H1 (cell line): Measurements from ENCODE around the gene PLCB1. TPM values are rescaled to one million over a fixed set of nuclear protein-coding genes. Genes with fewer than 3 reads are reported as not detected.

ENCODE experiments used
- CTCF ChIA-PET: fragments of 300-600 bp; sonication (Branson Sonifier 250); formaldehyde crosslinking; loops from one replicate; lab custom pipeline; 2021; ENCODE audit not compliant: partially characterized antibody; lab: Charles Lee
- POLR2A ChIA-PET: fragments of 300-600 bp; sonication (Branson Sonifier 250); formaldehyde crosslinking; loops from one replicate; lab custom pipeline; 2021; ENCODE audit warnings: inconsistent platforms; ENCODE audit not compliant: partially characterized antibody; lab: Charles Lee
- DNase-seq, 2 experiments: peaks; one replicate each; pipeline versions ENCODE4 v3.0.0 to v3.0.0-alpha.2; 2010 to 2022; ENCODE audit warnings: low spot score in 2 of 2, low read depth in 1 of 2, mixed read lengths in 1 of 2
- FAIRE-seq: peaks from 2 replicates; lab custom pipeline; 2011; peaks lifted over from hg19 to GRCh38; lab: Jason Lieb, UNC
- H2AFZ ChIP-seq: 2 replicates; pipeline ENCODE4 v1.8.1; 2012; ENCODE audit warnings: low read length, inconsistent platforms
- H2AK5ac ChIP-seq: 2 replicates; pipeline ENCODE4 v1.6.1; 2013; ENCODE audit warnings: low read depth, low read length
- H2BK120ac ChIP-seq: replicated peaks from 2 replicates; pipeline ENCODE3; 2013; ENCODE audit warnings: low read depth, low read length, inconsistent platforms
- H2BK12ac ChIP-seq: 2 replicates; pipeline ENCODE4 v1.6.1; 2013; ENCODE audit warnings: low read depth, low read length
- H2BK15ac ChIP-seq: 2 replicates; pipeline ENCODE4 v1.6.1; 2013; ENCODE audit warnings: low read length
- H2BK20ac ChIP-seq: 2 replicates; pipeline ENCODE4 v1.6.1; 2013; ENCODE audit warnings: low read length
- H2BK5ac ChIP-seq: 2 replicates; pipeline ENCODE4 v1.6.1; 2013; ENCODE audit warnings: low read depth, low read length
- H3K14ac ChIP-seq: 2 replicates; pipeline ENCODE4 v1.6.1; 2013; ENCODE audit warnings: inconsistent platforms; ENCODE audit not compliant: insufficient read length
- H3K18ac ChIP-seq: 2 replicates; pipeline ENCODE4 v1.6.1; 2013; ENCODE audit warnings: low read length; ENCODE audit errors: extremely low read depth
- H3K23ac ChIP-seq: 2 replicates; pipeline ENCODE4 v1.6.1; 2013; ENCODE audit warnings: inconsistent platforms; ENCODE audit not compliant: insufficient read length
- H3K23me2 ChIP-seq: 2 replicates; pipeline ENCODE4 v1.6.1; 2013; ENCODE audit warnings: low read depth, low read length
- H3K27ac ChIP-seq: 2 replicates; pipeline ENCODE4 v1.6.1; 2011; ENCODE audit warnings: low read depth, low read length, inconsistent platforms
- H3K27me3 ChIP-seq, 4 experiments: replicated peaks in 1 of 4; 1 replicate in 1 of 4; 2 replicates in 3 of 4; pipeline versions ENCODE4 v1.6.1 to v1.8.1; 2011 to 2013; ENCODE audit warnings: low read length in 3 of 4, mild to moderate bottlenecking in 3 of 4, inconsistent platforms in 2 of 4, mixed read lengths in 2 of 4, moderate library complexity in 1 of 4; ENCODE audit not compliant: control insufficient read depth in 3 of 4, insufficient read depth in 3 of 4; ENCODE audit errors: extremely low read depth in 1 of 4
- H3K36me3 ChIP-seq, 4 experiments: 2 replicates each; pipeline versions ENCODE4 v1.6.1 to v1.8.1; 2011 to 2013; ENCODE audit warnings: mild to moderate bottlenecking in 4 of 4, low read length in 3 of 4, moderate library complexity in 2 of 4, control low read depth in 1 of 4, inconsistent platforms in 1 of 4; ENCODE audit not compliant: insufficient read depth in 4 of 4, control insufficient read depth in 2 of 4
- H3K4ac ChIP-seq: replicated peaks from 2 replicates; pipeline ENCODE3; 2013; ENCODE audit warnings: low read length, low read depth, mixed read lengths, inconsistent platforms; ENCODE audit not compliant: insufficient read length
- H3K4me1 ChIP-seq, 4 experiments: replicated peaks in 1 of 4; 1 replicate in 1 of 4; 2 replicates in 3 of 4; pipeline versions ENCODE4 v1.6.1 to v1.8.1; 2011 to 2013; ENCODE audit warnings: low read length in 3 of 4, inconsistent platforms in 2 of 4, mixed read lengths in 1 of 4; ENCODE audit not compliant: insufficient read depth in 4 of 4, control insufficient read depth in 3 of 4
- H3K4me2 ChIP-seq, 2 experiments: 2 replicates each; pipeline versions ENCODE4 v1.6.1 to v1.8.1; 2011 to 2013; ENCODE audit warnings: low read depth in 2 of 2, low read length in 2 of 2, control low read depth in 1 of 2, inconsistent platforms in 1 of 2, mild to moderate bottlenecking in 1 of 2; ENCODE audit not compliant: insufficient read depth in 1 of 2
- H3K4me3 ChIP-seq, 4 experiments: fragments of 200-600, 300-600 bp in 1 of 4; sonication (generic), shearing (Covaris generic), sonication (Bioruptor Twin) in 1 of 4; 2 replicates each; pipeline versions ENCODE4 v1.5.1 to v1.8.1; 2011 to 2016; ENCODE audit warnings: low read length in 4 of 4, low read depth in 3 of 4, control low read depth in 2 of 4, inconsistent platforms in 2 of 4, mild to moderate bottlenecking in 2 of 4, mixed read lengths in 1 of 4, moderate library complexity in 1 of 4; ENCODE audit not compliant: insufficient read depth in 2 of 4; ENCODE audit errors: extremely low read depth in 1 of 4
- H3K56ac ChIP-seq: replicated peaks from 2 replicates; pipeline ENCODE3; 2013; ENCODE audit warnings: low read depth, mild to moderate bottlenecking, mixed read lengths, low read length, inconsistent platforms; ENCODE audit not compliant: insufficient read length
- H3K79me1 ChIP-seq: 2 replicates; pipeline ENCODE4 v1.6.1; 2013; ENCODE audit warnings: low read depth, low read length, control low read depth
- H3K79me2 ChIP-seq, 2 experiments: 2 replicates each; pipeline versions ENCODE4 v1.6.1 to v1.8.1; 2012 to 2013; ENCODE audit warnings: low read length in 2 of 2, mild to moderate bottlenecking in 2 of 2, inconsistent platforms in 1 of 2; ENCODE audit not compliant: insufficient read depth in 2 of 2, control insufficient read depth in 1 of 2
- H3K9ac ChIP-seq, 4 experiments: replicated peaks in 1 of 4; 1 replicate in 1 of 4; 2 replicates in 3 of 4; pipeline versions ENCODE4 v1.6.1 to v1.8.1; 2011 to 2013; ENCODE audit warnings: low read depth in 3 of 4, low read length in 3 of 4, control low read depth in 2 of 4, mild to moderate bottlenecking in 2 of 4, moderate library complexity in 2 of 4, inconsistent platforms in 1 of 4; ENCODE audit errors: extremely low read depth in 1 of 4
- H3K9me3 ChIP-seq, 2 experiments: 2 replicates each; pipeline versions ENCODE4 v1.6.1 to v1.8.1; 2012 to 2013; ENCODE audit warnings: mild to moderate bottlenecking in 2 of 2, moderate library complexity in 2 of 2, control low read depth in 1 of 2, inconsistent platforms in 1 of 2, low read depth in 1 of 2, low read length in 1 of 2, mixed read lengths in 1 of 2; ENCODE audit not compliant: insufficient read depth in 2 of 2
- H4K20me1 ChIP-seq, 2 experiments: replicated peaks in 1 of 2; 2 replicates each; pipeline versions ENCODE3 to v1.8.1; 2011 to 2013; ENCODE audit warnings: inconsistent platforms in 2 of 2, low read length in 2 of 2, mild to moderate bottlenecking in 1 of 2; ENCODE audit not compliant: insufficient read depth in 2 of 2, control insufficient read depth in 1 of 2
- H4K5ac ChIP-seq: 2 replicates; pipeline ENCODE4 v1.6.1; 2013; ENCODE audit warnings: low read length, low read depth, mixed read lengths, inconsistent platforms; ENCODE audit not compliant: insufficient read length
- H4K8ac ChIP-seq: 2 replicates; pipeline ENCODE4 v1.8.0; 2013; ENCODE audit warnings: mild to moderate bottlenecking, moderate library complexity, low read length, inconsistent platforms; ENCODE audit not compliant: insufficient read depth; ENCODE audit errors: extremely low read depth
- H4K91ac ChIP-seq: replicated peaks from 2 replicates; pipeline ENCODE3; 2013; ENCODE audit warnings: low read length, mixed read lengths, inconsistent platforms; ENCODE audit not compliant: insufficient read length
- BCL11A ChIP-seq, 2 experiments: IDR thresholded peaks; one replicate each; pipeline ENCODE4 v1.6.1; 2011; ENCODE audit warnings: low read depth in 2 of 2, low read length in 2 of 2, mild to moderate bottlenecking in 2 of 2
- POLR2A ChIP-seq, 2 experiments: IDR thresholded peaks; 1 replicate in 1 of 2; 2 replicates in 1 of 2; pipeline ENCODE4 v1.6.1; 2011; ENCODE audit warnings: low read depth in 2 of 2, low read length in 2 of 2, mild to moderate bottlenecking in 2 of 2; ENCODE audit errors: control extremely low read depth in 1 of 2
- SIRT6 ChIP-seq: IDR thresholded peaks from one replicate; pipeline ENCODE4 v1.7.1; 2012; ENCODE audit warnings: low read length, inconsistent platforms
- SIX5 ChIP-seq: IDR thresholded peaks from 2 replicates; pipeline ENCODE4 v1.6.1; 2011; ENCODE audit warnings: mild to moderate bottlenecking, low read depth, low read length
- YY1 ChIP-seq: IDR thresholded peaks from 2 replicates; pipeline ENCODE4 v1.6.1; 2011; ENCODE audit warnings: low read depth, mild to moderate bottlenecking, low read length
- WGBS, 2 experiments: shearing (Covaris generic) in 1 of 2; methylation state at CpG; one replicate each; pipeline versions ENCODE4 v1.1.6 to v1.1.7; 2013 to 2015; ENCODE audit warnings: low lambda C conversion rate in 2 of 2, mixed read lengths in 2 of 2, inconsistent platforms in 1 of 2, low coverage in 1 of 2, missing lambda C conversion rate in 1 of 2; ENCODE audit not compliant: insufficient replicate concordance in 2 of 2, insufficient coverage in 1 of 2, insufficient read length in 1 of 2; ENCODE audit errors: extremely low coverage in 1 of 2, missing lambda C conversion rate in 1 of 2; 5-methylcytosine and 5-hydroxymethylcytosine counted together
- polyA plus RNA-seq, 7 experiments: library from polyadenylated mRNA; depleted of rRNA in 3 of 7; stranded (reverse) in 5 of 7; unstranded in 2 of 7; fragments of >200 nt in 5 of 7; fragments of 200-250 nt in 2 of 7; gene quantifications; 1 replicate in 5 of 7; 2 replicates in 1 of 7; 4 replicates in 1 of 7; pipeline versions ENCODE4 v1.2.1 to v1.2.3, GENCODE V29; 2011 to 2013; ENCODE audit warnings: missing spikeins in 2 of 7, mixed read lengths in 2 of 7
- total RNA-seq: library from RNA; stranded (reverse); fragmentation: NEBNext Ultra II Directional; extraction: Animal tissue kit (Norgen Biotek cat#: 25700); gene quantifications from 2 replicates; pipeline ENCODE4 v1.2.1, GENCODE V29; 2021
- TF ChIP-seq, protein P1 (sequence below), 3 experiments: IDR thresholded peaks; 1 replicate in 2 of 3; 2 replicates in 1 of 3; pipeline versions ENCODE4 v1.5.1 to v1.6.1; 2011; ENCODE audit warnings: low read length in 3 of 3, mild to moderate bottlenecking in 3 of 3, inconsistent platforms in 2 of 3, low read depth in 1 of 3, moderate library complexity in 1 of 3; ENCODE audit not compliant: insufficient read depth in 1 of 3; ENCODE audit errors: control extremely low read depth in 1 of 3

PLCB1 gene
- total and polyA plus RNA-seq, 2 of the 8 experiments (the other 6 are each of a cell fraction or from before 2014, with no cell fraction given): 2.6 to 9.1 TPM

- no peak overlapping the region for H3K56ac ChIP-seq
- H3K79me2 ChIP-seq: no peaks in the 10 kb centered on the region
- H3K23ac ChIP-seq: no peak overlapping the region
- peaks cover 0 to 2% of the 10 kb centered on the region in 2 experiments; a peak in 1 of 4 replicates for H3K9me3 ChIP-seq
- FAIRE-seq: no peak
- no peaks in the 10 kb centered on the region for H3K36me3 ChIP-seq
- ChIA-PET POLR2A (no interaction called here), CTCF (interaction anchor here (0.9 kb wide), 1 partner anchor 90 kb away, joined by 3 read pairs; no protein-coding TSS in a partner anchor)
- H3K18ac ChIP-seq: no peak overlapping the region
- no peak overlapping the region for H2AK5ac ChIP-seq
- H3K4me2 ChIP-seq: no peak overlapping the region
- H4K5ac ChIP-seq: no peak overlapping the region
- WGBS, 2 experiments: 94% methylated on average over 1 of the region's 1 CpG; no CpG with 5 or more reads in 1 of the 2 experiments
- H3K14ac ChIP-seq: no peak overlapping the region
- H3K79me1 ChIP-seq: no peaks in the 10 kb centered on the region
- H4K91ac ChIP-seq: no peak overlapping the region
- H3K9ac ChIP-seq: no peak overlapping the region
- no peak overlapping the region for H3K27ac ChIP-seq
- no peak overlapping the region for H2BK5ac ChIP-seq
- DNase-seq: no peak
- no peak overlapping the region for H3K4me3 ChIP-seq
- no peak overlapping the region for H4K8ac ChIP-seq
- H3K27me3 ChIP-seq: no peaks in the 10 kb centered on the region
- H2BK15ac ChIP-seq: no peak overlapping the region
- H2BK12ac ChIP-seq: no peak overlapping the region
- no peak overlapping the region for H2AFZ ChIP-seq
- peaks cover 0 to 3% (median 0%) of the 10 kb centered on the region in 4 experiments; a peak in 2 of 7 replicates for H3K4me1 ChIP-seq
- no peaks in the 10 kb centered on the region for H4K20me1 ChIP-seq
- H3K4ac ChIP-seq: no peak overlapping the region
- no peaks in the 10 kb centered on the region for H3K23me2 ChIP-seq
- no peak overlapping the region for H2BK120ac ChIP-seq
- H2BK20ac ChIP-seq: no peak overlapping the region
- TF ChIP-seq SIX5 (no peak), BCL11A (IDR thresholded peaks at IDR 0.05; ENCODE audit: low read depth in 2 of 2, low read length in 2 of 2) (no peak), YY1 (no peak), SIRT6 (no peak), POLR2A (IDR thresholded peaks at IDR 0.05; ENCODE audit: control extremely low read depth in 1 of 2, low read depth in 2 of 2, low read length in 2 of 2) (no peak)
- TF ChIP-seq, protein P1, sequence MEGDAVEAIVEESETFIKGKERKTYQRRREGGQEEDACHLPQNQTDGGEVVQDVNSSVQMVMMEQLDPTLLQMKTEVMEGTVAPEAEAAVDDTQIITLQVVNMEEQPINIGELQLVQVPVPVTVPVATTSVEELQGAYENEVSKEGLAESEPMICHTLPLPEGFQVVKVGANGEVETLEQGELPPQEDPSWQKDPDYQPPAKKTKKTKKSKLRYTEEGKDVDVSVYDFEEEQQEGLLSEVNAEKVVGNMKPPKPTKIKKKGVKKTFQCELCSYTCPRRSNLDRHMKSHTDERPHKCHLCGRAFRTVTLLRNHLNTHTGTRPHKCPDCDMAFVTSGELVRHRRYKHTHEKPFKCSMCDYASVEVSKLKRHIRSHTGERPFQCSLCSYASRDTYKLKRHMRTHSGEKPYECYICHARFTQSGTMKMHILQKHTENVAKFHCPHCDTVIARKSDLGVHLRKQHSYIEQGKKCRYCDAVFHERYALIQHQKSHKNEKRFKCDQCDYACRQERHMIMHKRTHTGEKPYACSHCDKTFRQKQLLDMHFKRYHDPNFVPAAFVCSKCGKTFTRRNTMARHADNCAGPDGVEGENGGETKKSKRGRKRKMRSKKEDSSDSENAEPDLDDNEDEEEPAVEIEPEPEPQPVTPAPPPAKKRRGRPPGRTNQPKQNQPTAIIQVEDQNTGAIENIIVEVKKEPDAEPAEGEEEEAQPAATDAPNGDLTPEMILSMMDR (IDR thresholded peaks at IDR 0.05; ENCODE audit: control extremely low read depth in 1 of 3, insufficient read depth in 1 of 3, low read depth in 1 of 3, low read length in 3 of 3): no peak
Measured at GRCh38 chr20:8856668-8857067, 724.6 kb downstream of the PLCB1 start.
